AG09319 (cell line): ENCODE results near the gene SERAC1.

Source experiments
- DNase-seq: peaks from one replicate; pipeline ENCODE4 v3.0.0-alpha.2; 2010; ENCODE audit warnings: low read depth; ENCODE audit errors: extremely low read depth
- CTCF ChIP-seq: IDR thresholded peaks from 2 replicates; pipeline ENCODE4 v1.5.1; 2011; ENCODE audit warnings: low read depth, mild to moderate bottlenecking, inconsistent platforms, low read length, moderate library complexity

Gene SERAC1

DNA sequence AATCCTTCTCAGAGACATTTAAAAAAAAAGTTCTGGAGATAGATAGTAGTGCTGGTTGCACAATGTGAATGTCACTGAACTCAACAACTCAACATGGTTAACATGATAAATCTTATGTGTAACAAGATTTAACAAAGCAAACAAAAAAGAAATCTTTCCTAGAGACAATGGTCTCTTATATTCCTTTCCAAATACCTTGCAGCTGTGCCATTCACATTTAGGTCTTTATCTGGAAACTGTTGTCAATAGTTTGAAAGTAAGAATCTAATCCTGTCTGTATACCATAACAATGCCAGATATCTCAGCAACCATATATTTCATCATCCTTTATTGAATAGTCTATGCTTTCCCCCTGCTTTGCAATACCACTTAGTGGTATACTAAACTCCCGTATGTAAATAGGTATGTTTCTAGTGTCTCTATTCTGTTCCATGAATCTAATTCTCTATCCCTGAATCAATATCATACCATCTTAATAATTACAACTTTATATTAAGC is 2.1 kb downstream of the SERAC1 start:
- no peak for TF ChIP-seq CTCF

DNA sequence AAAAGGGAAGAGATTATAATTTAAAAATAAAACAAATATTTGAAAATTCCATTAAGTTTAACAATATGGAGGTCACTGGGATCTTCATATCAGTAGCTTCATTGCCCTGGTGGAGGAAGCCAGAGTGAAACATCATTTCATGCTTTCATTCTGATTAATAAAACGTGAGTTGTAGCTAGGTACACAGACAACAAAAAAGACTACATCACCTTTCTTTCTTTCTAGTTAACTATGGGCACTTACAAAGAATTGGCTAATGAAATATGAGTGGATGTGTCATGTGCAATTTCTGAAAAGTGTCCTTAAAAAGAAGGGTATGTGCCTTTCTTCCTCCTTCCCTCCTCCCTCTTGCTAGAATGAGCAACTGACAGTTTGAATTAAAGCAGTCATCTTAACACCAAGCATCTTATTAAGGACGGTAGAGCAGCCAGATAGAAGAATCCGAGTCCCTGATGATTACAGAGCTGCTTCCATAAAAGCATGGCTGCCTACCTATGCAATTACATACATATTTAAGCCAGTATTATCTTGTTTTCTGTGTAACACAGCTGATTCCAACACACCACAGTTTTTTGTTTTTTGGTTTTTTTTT is 3.4 kb downstream of the SERAC1 start:
- no peak for DNase-seq
- no peak for TF ChIP-seq CTCF

More for the DNA sequence above, 2.1 kb downstream of the SERAC1 start:
- DNase-seq: no peak

GRCh38 chr6:158161566-158162254 is 6.4 kb downstream of the SERAC1 start:
- no peak for TF ChIP-seq CTCF
- no peak for DNase-seq

DNA sequence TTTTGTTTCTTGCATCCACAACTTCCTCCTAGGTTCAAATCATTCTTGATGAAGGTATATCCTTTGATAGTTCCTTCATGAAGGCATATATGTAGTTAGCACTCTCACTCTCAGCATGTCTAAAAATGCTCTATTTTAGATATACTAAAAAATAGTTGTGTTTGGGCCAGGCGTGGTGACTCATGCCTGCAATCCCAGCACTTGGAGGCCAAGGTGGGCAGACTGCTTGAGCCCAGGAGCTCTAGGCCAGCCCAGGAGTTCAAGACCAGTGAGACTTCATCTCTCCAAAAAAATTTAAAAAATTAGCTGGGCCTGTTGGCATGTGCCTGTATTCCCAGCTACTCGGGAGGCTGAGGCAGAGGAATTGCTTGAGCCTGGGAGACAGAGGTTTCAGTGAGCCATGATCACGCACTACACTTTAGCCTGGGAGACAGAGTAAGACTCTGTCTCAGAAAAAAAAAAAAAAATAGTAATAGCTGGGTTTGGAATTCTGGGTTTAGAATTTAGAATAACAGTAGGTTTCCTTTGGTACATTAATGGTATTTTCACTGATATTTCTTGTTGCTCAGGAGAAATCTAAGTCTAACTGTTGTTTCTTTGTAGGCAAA is 7.0 kb downstream of the SERAC1 start:
- no peak for DNase-seq
- no peak for TF ChIP-seq CTCF

DNA sequence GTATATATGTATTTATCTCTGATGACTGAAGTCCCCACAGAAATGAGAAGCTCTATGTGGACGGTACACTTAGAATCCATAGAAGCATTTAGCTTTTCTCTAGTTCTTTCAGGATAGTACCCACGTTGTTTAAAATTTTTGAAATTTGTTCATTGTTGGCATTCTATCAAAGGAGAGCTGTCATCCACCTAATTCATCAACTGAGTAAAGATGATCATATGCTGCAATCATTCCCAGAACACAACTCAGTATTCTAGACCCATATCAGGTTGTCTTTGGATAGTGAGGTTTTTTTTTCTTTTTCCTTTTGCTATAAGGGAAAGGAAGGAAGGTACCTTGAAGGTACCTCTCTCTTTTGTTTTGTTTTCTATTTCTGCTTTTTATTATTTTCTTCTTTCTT is 9.3 kb downstream of the SERAC1 start:
- no peak for TF ChIP-seq CTCF
- no peak for DNase-seq

- TF ChIP-seq CTCF: no peak
- no peak for DNase-seq
These were observed 9.9 kb downstream of the SERAC1 start for GRCh38 chr6:158158123-158158522.
